HEK293 (cell line): ENCODE measurements around the gene SLFN5.

ENCODE experiments used
- ZNF292 ChIP-seq: fragments of 450-650 bp; formaldehyde crosslinking; IDR thresholded peaks from 2 replicates; pipeline ENCODE4 v1.5.1; 2016; ENCODE audit warnings: low read depth, missing biosample characterization, missing genetic modification characterization, borderline replicate concordance
- ZNF830 ChIP-seq: fragments of 450-650 bp; IDR thresholded peaks from 2 replicates; pipeline ENCODE4 v1.5.0; 2018; ENCODE audit warnings: missing biosample characterization, missing genetic modification characterization, low read depth, mild to moderate bottlenecking, moderate library complexity
- TF ChIP-seq, protein P1 (sequence below): fragments of 450-650 bp; formaldehyde crosslinking; IDR thresholded peaks from 2 replicates; pipeline ENCODE4 v1.5.1; 2016; ENCODE audit warnings: missing biosample characterization, missing genetic modification characterization
- TF ChIP-seq, protein P2 (sequence below): fragments of 450-650 bp; formaldehyde crosslinking; IDR thresholded peaks from 2 replicates; pipeline ENCODE4 v1.5.1; 2016; ENCODE audit warnings: missing biosample characterization, missing genetic modification characterization

- TF ChIP-seq, protein P1, sequence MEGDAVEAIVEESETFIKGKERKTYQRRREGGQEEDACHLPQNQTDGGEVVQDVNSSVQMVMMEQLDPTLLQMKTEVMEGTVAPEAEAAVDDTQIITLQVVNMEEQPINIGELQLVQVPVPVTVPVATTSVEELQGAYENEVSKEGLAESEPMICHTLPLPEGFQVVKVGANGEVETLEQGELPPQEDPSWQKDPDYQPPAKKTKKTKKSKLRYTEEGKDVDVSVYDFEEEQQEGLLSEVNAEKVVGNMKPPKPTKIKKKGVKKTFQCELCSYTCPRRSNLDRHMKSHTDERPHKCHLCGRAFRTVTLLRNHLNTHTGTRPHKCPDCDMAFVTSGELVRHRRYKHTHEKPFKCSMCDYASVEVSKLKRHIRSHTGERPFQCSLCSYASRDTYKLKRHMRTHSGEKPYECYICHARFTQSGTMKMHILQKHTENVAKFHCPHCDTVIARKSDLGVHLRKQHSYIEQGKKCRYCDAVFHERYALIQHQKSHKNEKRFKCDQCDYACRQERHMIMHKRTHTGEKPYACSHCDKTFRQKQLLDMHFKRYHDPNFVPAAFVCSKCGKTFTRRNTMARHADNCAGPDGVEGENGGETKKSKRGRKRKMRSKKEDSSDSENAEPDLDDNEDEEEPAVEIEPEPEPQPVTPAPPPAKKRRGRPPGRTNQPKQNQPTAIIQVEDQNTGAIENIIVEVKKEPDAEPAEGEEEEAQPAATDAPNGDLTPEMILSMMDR = no peak
- TF ChIP-seq ZNF292 (tag by site-specific recombination) = no peak
- TF ChIP-seq, protein P2, sequence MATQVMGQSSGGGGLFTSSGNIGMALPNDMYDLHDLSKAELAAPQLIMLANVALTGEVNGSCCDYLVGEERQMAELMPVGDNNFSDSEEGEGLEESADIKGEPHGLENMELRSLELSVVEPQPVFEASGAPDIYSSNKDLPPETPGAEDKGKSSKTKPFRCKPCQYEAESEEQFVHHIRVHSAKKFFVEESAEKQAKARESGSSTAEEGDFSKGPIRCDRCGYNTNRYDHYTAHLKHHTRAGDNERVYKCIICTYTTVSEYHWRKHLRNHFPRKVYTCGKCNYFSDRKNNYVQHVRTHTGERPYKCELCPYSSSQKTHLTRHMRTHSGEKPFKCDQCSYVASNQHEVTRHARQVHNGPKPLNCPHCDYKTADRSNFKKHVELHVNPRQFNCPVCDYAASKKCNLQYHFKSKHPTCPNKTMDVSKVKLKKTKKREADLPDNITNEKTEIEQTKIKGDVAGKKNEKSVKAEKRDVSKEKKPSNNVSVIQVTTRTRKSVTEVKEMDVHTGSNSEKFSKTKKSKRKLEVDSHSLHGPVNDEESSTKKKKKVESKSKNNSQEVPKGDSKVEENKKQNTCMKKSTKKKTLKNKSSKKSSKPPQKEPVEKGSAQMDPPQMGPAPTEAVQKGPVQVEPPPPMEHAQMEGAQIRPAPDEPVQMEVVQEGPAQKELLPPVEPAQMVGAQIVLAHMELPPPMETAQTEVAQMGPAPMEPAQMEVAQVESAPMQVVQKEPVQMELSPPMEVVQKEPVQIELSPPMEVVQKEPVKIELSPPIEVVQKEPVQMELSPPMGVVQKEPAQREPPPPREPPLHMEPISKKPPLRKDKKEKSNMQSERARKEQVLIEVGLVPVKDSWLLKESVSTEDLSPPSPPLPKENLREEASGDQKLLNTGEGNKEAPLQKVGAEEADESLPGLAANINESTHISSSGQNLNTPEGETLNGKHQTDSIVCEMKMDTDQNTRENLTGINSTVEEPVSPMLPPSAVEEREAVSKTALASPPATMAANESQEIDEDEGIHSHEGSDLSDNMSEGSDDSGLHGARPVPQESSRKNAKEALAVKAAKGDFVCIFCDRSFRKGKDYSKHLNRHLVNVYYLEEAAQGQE (tag by site-specific recombination) = no peak
- no peak for TF ChIP-seq ZNF830 (tag by site-specific recombination)
Observed at GRCh38 chr17:35236821-35237220, 6.1 kb upstream of the SLFN5 start.
